GM12801 (cell line): ENCODE measurements around the gene NAA20.

Source experiments
- CTCF ChIP-seq: IDR thresholded peaks from one replicate; pipeline ENCODE4 v1.5.1; 2011; ENCODE audit warnings: control low read depth; ENCODE audit not compliant: insufficient read length; ENCODE audit errors: extremely low read depth

Gene NAA20

GRCh38 chr20:19971116-19971515 lies 46.0 kb upstream of the NAA20 start:
- no peak for TF ChIP-seq CTCF

- TF ChIP-seq CTCF = no peak
Measured at GRCh38 chr20:19973961-19974629, 43.1 kb upstream of the NAA20 start.

- no peak for TF ChIP-seq CTCF
Measured at GRCh38 chr20:19974630-19975435, 42.3 kb upstream of the NAA20 start.

GRCh38 chr20:19975436-19975799 lies 41.7 kb upstream of the NAA20 start:
- TF ChIP-seq CTCF = no peak

GRCh38 chr20:19975901-19976300 lies 41.3 kb upstream of the NAA20 start:
- no peak for TF ChIP-seq CTCF

GRCh38 chr20:19976595-19977372 lies 40.4 kb upstream of the NAA20 start:
- TF ChIP-seq CTCF = no peak

- no peak for TF ChIP-seq CTCF
Measured at GRCh38 chr20:19977373-19977770, 39.8 kb upstream of the NAA20 start.
